Heart left ventricle (tissue), 16 donors: ENCODE measurements around the gene RIOK2. TPM values are rescaled to one million over a fixed set of nuclear protein-coding genes. Genes with fewer than 3 reads are reported as not detected.
A peak's percentile ranks its signal among the peaks of the same experiment; 100 is the strongest.

Source experiments
- ATAC-seq, 4 donors: fragments of 200-7000 bp; cut with Tn5 transposase; one replicate each; pipeline ENCODE4 v1.9.1; 2020 to 2022; ENCODE audit warnings: moderate library complexity in 4 of 4, mild to moderate bottlenecking in 3 of 4, moderate number of reproducible peaks in 1 of 4
- DNase-seq, 5 donors: peaks; one replicate each; pipeline ENCODE4 v3.0.0-alpha.2; 2020
- H3K27ac ChIP-seq, 12 donors: fragments of 200-600 bp; sonication (generic) in 4 of 12; one replicate each; pipeline versions ENCODE4 v1.5.0 to v1.8.0; 2016 to 2022; ENCODE audit warnings: mild to moderate bottlenecking in 2 of 12
- H3K27me3 ChIP-seq, 9 donors: fragments of 200-600 bp; sonication (generic) in 2 of 9; one replicate each; pipeline versions ENCODE4 v1.5.1 to v1.8.0; 2016 to 2022; ENCODE audit warnings: mild to moderate bottlenecking in 3 of 9
- H3K36me3 ChIP-seq, 9 donors: fragments of 200-600 bp; sonication (generic) in 2 of 9; one replicate each; pipeline versions ENCODE4 v1.5.0 to v1.8.0; 2018 to 2022; ENCODE audit warnings: mild to moderate bottlenecking in 2 of 9
- H3K4me1 ChIP-seq, 12 donors: fragments of 200-600 bp; sonication (generic) in 4 of 12; one replicate each; pipeline versions ENCODE4 v1.5.0 to v1.8.0; 2016 to 2022; ENCODE audit warnings: mild to moderate bottlenecking in 3 of 12
- H3K4me3 ChIP-seq, 12 donors: fragments of 200-600 bp; sonication (generic) in 4 of 12; one replicate each; pipeline versions ENCODE4 v1.5.0 to v1.8.0; 2017 to 2022; ENCODE audit warnings: mild to moderate bottlenecking in 9 of 12, moderate library complexity in 4 of 12
- H3K9me3 ChIP-seq, 12 donors: fragments of 200-600 bp; sonication (generic) in 4 of 12; one replicate each; pipeline versions ENCODE4 v1.5.0 to v1.8.0; 2016 to 2022; ENCODE audit warnings: mild to moderate bottlenecking in 1 of 12
- CTCF ChIP-seq, 12 donors: fragments of 200-600 bp; sonication (generic) in 4 of 12; IDR thresholded peaks; one replicate each; pipeline versions ENCODE4 v1.5.0 to v1.8.0; 2018 to 2022; ENCODE audit warnings: antibody characterized with exemption in 12 of 12, mild to moderate bottlenecking in 5 of 12
- POLR2A ChIP-seq, 2 donors: fragments of 450-650 bp; IDR thresholded peaks; one replicate each; pipeline ENCODE4 v1.6.1; 2017; ENCODE audit warnings: antibody characterized with exemption in 2 of 2, mild to moderate bottlenecking in 2 of 2, moderate library complexity in 2 of 2
- WGBS, 4 donors: extraction: QIAGEN DNeasy Blood & Tissue Kit in 2 of 4; methylation state at CpG; one replicate each; pipeline versions ENCODE4 v1.1.5 to v1.1.7; 2013 to 2018; 5-methylcytosine and 5-hydroxymethylcytosine counted together
- intact Hi-C, 10 donors: fragments of 100-400 bp; cut with DNase I; formaldehyde crosslinking; loops; one replicate each; pipeline versions ENCODE4 v1.11.1 to v1.14.2; 2022
- polyA plus RNA-seq, 2 donors: library from polyadenylated mRNA; stranded (reverse); fragments of 200-250 nt; gene quantifications; one replicate each; pipeline ENCODE4 v1.2.3, GENCODE V29; 2013
- total RNA-seq, 9 donors: library from RNA; depleted of rRNA in 2 of 9; stranded (reverse); fragments of >200 nt in 2 of 9; fragmentation: NEBNext Ultra II Directional in 3 of 9; extraction: Animal tissue kit (Norgen Biotek cat#: 25700) in 3 of 9; gene quantifications; one replicate each; pipeline versions ENCODE4 v1.1.0 to v1.2.4, GENCODE V29; 2016 to 2023
- donor health status: ischemic (EF 13 %, LVEDD 7.1; RV severe dilation, severe dysfunction).
- donor health status: healthy with polysubstance abuse.
- donor health status: DM: no; HTN: yes; CAD: no.
- donor health status: DM: no; HTN: no; CAD: no.
- donor health status: ischemic (EF 25% LVEDD 6.9; RV normal size, moderate dysfunction).
- donor health status: ischemic (EF 25% LVEDD 5.7; RV mildly dilated, moderate dysfunction).
- donor health status: healthy.
- donor health status: DM: yes; HTN: yes; CAD: no.
- donor health status: ischemic (EF 35%, LVEDD 5.7; RV mildly dilated, moderate dysfunction).
- donor health status: nonischemic (EF 11% LVEDD 7.7; RV severe dilation, severe dysfunction).
- donor health status: DM: yes; HTN: yes; CAD: no.
- donor health status: PGD.
- donor health status: ischemic (EF 29% LVEDD 5.4; RV normal size, mild dysfunction).
- donor health status: nonischemic (EF 23%, LVEDD 6.1; RV moderate dilation, normal function).

The RIOK2 gene
- total and polyA plus RNA-seq, 11 donors = 8.2 to 23.6 (median 16.9) TPM

GRCh38 chr5:97119007-97119390 lies 64.0 kb downstream of the RIOK2 start:
- no peaks in the 10 kb centered on the region for H3K36me3 ChIP-seq
- peaks cover 0 to 5% (median 0%) of the 10 kb centered on the region in 12 donors for H3K4me1 ChIP-seq
- ATAC-seq = no peak
- no peaks in the 10 kb centered on the region for H3K27me3 ChIP-seq
- H3K4me3 ChIP-seq = no peak overlapping the region
- TF ChIP-seq CTCF (IDR thresholded peaks at IDR 0.05) (no peak), POLR2A (IDR thresholded peaks at IDR 0.05) (no peak)
- DNase-seq = no peak
- intact Hi-C loops = no loop called here
- H3K9me3 ChIP-seq = no peaks in the 10 kb centered on the region
- H3K27ac ChIP-seq = no peak overlapping the region
- 65 to 89% (median 88%) methylated on average over 2 of the region's 2 CpGs for WGBS, 4 donors

GRCh38 chr5:97118261-97119006 lies 64.6 kb downstream of the RIOK2 start:
- H3K36me3 ChIP-seq = no peaks in the 10 kb centered on the region
- peaks cover 0 to 5% (median 0%) of the 10 kb centered on the region in 12 donors for H3K4me1 ChIP-seq
- DNase-seq (no peak), ATAC-seq (no peak)
- 62 to 77% (median 67%) methylated on average over 2 of the region's 2 CpGs for WGBS, 4 donors
- TF ChIP-seq CTCF (IDR thresholded peaks at IDR 0.05) (no peak), POLR2A (IDR thresholded peaks at IDR 0.05) (no peak)
- intact Hi-C loops = no loop called here
- no peaks in the 10 kb centered on the region for H3K27me3 ChIP-seq
- no peak overlapping the region for H3K27ac ChIP-seq
- no peak overlapping the region for H3K4me3 ChIP-seq
- no peaks in the 10 kb centered on the region for H3K9me3 ChIP-seq

GRCh38 chr5:97115932-97116331 lies 67.1 kb downstream of the RIOK2 start:
- intact Hi-C loops = no loop called here
- H3K36me3 ChIP-seq = no peaks in the 10 kb centered on the region
- H3K9me3 ChIP-seq = no peaks in the 10 kb centered on the region
- peak overlapping the region in 8 of 12 donors; percentile 18 to 70 (median 55) for H3K27ac ChIP-seq
- no peak overlapping the region for H3K4me3 ChIP-seq
- no peaks in the 10 kb centered on the region for H3K27me3 ChIP-seq
- DNase-seq = peak in 4 of 5 donors; percentile 65 to 86 (median 74)
- peak; percentile 85 to 96 (median 90) for ATAC-seq
- H3K4me1 ChIP-seq = peaks cover 0 to 5% (median 0%) of the 10 kb centered on the region in 12 donors
- no peak for TF ChIP-seq POLR2A (IDR thresholded peaks at IDR 0.05)
- WGBS, 4 donors = 48 to 60% (median 51%) methylated on average over 9 of the region's 9 CpGs

GRCh38 chr5:97112230-97112629 lies 70.8 kb downstream of the RIOK2 start:
- H3K27ac ChIP-seq = no peak overlapping the region
- intact Hi-C loops = no loop called here

More at GRCh38 chr5:97112230-97112629, 70.8 kb downstream of the RIOK2 start:
- no peaks in the 10 kb centered on the region for H3K9me3 ChIP-seq
- no peaks in the 10 kb centered on the region for H3K27me3 ChIP-seq
- no peaks in the 10 kb centered on the region for H3K36me3 ChIP-seq
- TF ChIP-seq POLR2A (IDR thresholded peaks at IDR 0.05) (no peak), CTCF (IDR thresholded peaks at IDR 0.05) (no peak)
- peaks cover 0 to 5% (median 0%) of the 10 kb centered on the region in 12 donors for H3K4me1 ChIP-seq
- WGBS, 4 donors = 79 to 83% (median 80%) methylated on average over 6 of the region's 6 CpGs
- H3K4me3 ChIP-seq = no peak overlapping the region
- DNase-seq = no peak
- ATAC-seq = no peak
